ENCODE measurements around the gene RBM10.
A peak's percentile ranks its signal among the peaks of the same experiment; 100 is the strongest.

RBM10 gene

DNA sequence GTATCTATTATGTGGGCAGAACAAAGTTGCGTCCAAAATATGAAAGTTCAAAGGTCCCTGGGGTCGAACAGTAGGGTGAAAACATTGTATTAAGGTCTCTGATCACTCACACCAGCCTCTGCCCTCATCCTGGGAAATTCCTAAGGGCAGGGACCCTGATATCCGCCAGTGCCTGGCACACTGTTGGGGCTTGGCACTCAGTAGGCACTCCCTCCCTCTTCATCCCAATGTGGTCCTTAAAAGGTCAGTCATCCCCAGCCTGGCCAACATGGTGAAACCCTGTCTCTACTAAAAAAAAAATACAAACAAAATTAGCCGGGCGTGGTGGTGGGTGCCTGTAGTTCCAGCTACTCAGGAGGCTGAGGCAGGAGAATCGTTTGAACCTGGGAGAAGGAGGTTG is 6.8 kb upstream of the RBM10 start:
- peaks cover 22% of the 10 kb centered on the region for H3K36me3 Mint-ChIP-seq (ENCODE audit: low read depth)
- H3K4me1 Mint-ChIP-seq = peaks cover 2% of the 10 kb centered on the region
- H3K4me3 Mint-ChIP-seq = no peak overlapping the region
- peaks cover 65% of the 10 kb centered on the region for H3K9me3 Mint-ChIP-seq
- no peaks in the 10 kb centered on the region for H3K27me3 Mint-ChIP-seq (ENCODE audit: low read depth, poor library complexity)
- no peak for DNase-seq
- no peak overlapping the region for H3K27ac Mint-ChIP-seq
- no peak for TF ChIP-seq CTCF (IDR thresholded peaks at IDR 0.05)

- H3K27ac Mint-ChIP-seq = peak overlapping the region; percentile 96
- H3K27me3 Mint-ChIP-seq (ENCODE audit: low read depth, poor library complexity) = no peaks in the 10 kb centered on the region
- no peak for TF ChIP-seq CTCF (IDR thresholded peaks at IDR 0.05)
- H3K4me1 Mint-ChIP-seq = peaks cover 24% of the 10 kb centered on the region
- peak overlapping the region; percentile 98 for H3K4me3 Mint-ChIP-seq
- peaks cover 63% of the 10 kb centered on the region for H3K9me3 Mint-ChIP-seq
- DNase-seq = no peak
- H3K36me3 Mint-ChIP-seq (ENCODE audit: low read depth) = peaks cover 41% of the 10 kb centered on the region
Measured at GRCh38 chrX:47143894-47144625, 961 bp upstream of the RBM10 start.

DNA sequence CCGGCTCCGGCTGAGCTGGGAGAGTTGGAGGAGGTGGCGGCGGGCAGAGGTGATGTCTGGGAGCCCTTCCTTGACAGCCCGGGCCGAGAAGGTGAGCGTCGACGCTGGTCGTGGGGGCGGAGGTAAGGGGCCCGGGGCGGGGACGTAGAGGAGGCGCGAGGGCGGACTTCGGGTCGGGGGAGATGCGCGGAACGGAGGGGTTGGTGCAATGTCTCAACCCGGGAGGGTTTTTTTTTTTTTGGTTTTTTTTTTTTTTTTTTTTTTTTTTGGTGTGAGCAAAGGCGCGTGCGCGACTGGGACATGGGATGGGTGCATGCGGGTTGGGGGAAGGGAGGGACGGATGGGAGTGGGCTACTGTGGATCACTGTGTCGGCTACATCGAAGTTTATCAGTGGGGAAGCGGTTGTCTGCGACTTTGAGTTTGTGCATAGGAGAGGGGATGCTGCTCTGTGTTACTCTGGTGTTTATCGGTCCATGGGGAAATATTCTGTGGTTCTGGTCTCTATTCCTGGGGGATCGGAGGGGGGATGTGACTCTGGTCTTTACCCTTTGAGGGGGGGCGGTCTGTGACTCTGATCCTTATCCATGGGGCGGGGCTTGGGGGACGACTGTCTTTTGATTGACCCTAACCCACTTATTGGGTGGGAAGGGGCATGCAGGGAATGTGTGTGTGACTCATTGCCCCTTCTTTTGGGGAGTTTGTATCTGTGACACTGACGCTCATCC is 537 bp downstream of the RBM10 start:
- no peak for TF ChIP-seq CTCF (IDR thresholded peaks at IDR 0.05)
- Mint-ChIP-seq H3K27ac (peak overlapping the region; percentile 99), H3K36me3 (ENCODE audit: low read depth) (peaks cover 46% of the 10 kb centered on the region), H3K9me3 (peaks cover 59% of the 10 kb centered on the region), H3K27me3 (ENCODE audit: low read depth, poor library complexity) (no peaks in the 10 kb centered on the region), H3K4me1 (peaks cover 24% of the 10 kb centered on the region), H3K4me3 (peak overlapping the region; percentile 98)
- peak; percentile 9 for DNase-seq

DNA sequence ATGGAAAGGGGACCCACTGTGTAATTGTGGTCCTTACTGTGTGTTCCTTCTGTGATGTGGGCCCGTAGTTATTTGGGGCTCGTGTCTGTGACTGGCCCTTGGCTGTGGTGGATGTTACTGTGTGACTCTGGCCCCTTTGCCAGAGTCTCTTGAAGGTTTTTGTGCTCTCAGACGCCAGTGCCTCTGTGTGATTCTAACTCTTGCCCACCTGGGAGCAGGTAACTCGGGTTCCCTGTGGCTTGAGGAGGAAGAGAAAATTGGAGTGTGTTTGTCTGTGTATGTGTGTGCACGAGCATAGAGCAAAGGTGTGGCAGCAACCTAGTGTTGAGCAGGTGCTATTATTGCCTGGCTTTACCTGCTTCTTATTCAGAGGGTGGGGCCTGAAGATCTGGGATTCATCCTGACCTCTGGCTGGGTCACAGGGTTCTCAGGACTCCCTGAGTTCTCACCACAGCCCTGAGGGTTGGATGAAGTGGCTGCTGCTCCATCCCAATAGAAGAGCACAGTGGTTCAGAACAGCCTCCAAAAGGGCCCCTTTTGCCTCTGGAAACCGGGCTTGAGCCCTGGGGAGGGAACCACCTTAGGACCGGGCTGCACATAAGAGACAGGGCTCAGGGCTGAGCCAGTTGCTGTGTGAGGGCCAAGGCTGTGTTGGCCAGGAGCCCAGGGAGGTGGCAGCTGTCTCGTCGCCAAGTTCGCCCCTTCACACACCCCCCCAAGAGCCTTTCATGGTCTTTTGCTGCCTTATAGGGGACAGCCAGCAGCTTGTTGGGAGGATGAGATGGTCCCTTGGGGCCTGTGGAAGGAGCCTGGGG is 1.3 kb downstream of the RBM10 start:
- Mint-ChIP-seq H3K27me3 (ENCODE audit: low read depth, poor library complexity) (no peaks in the 10 kb centered on the region), H3K36me3 (ENCODE audit: low read depth) (peaks cover 49% of the 10 kb centered on the region), H3K27ac (no peak overlapping the region), H3K4me1 (peaks cover 25% of the 10 kb centered on the region), H3K9me3 (peaks cover 59% of the 10 kb centered on the region), H3K4me3 (peak overlapping the region; percentile 98)
- TF ChIP-seq CTCF (IDR thresholded peaks at IDR 0.05) = no peak
- DNase-seq = no peak

- peaks cover 48% of the 10 kb centered on the region for H3K36me3 Mint-ChIP-seq (ENCODE audit: low read depth)
- H3K4me1 Mint-ChIP-seq = peaks cover 30% of the 10 kb centered on the region
- TF ChIP-seq CTCF (IDR thresholded peaks at IDR 0.05) = no peak
- no peak overlapping the region for H3K27ac Mint-ChIP-seq
- H3K4me3 Mint-ChIP-seq = peak overlapping the region; percentile 68
- DNase-seq = no peak
- H3K9me3 Mint-ChIP-seq = peaks cover 58% of the 10 kb centered on the region
- H3K27me3 Mint-ChIP-seq (ENCODE audit: low read depth, poor library complexity) = no peaks in the 10 kb centered on the region
Measured at GRCh38 chrX:47146936-47147859, 2.2 kb downstream of the RBM10 start.
